ENCODE measurements around the gene BTBD2.

DNA sequence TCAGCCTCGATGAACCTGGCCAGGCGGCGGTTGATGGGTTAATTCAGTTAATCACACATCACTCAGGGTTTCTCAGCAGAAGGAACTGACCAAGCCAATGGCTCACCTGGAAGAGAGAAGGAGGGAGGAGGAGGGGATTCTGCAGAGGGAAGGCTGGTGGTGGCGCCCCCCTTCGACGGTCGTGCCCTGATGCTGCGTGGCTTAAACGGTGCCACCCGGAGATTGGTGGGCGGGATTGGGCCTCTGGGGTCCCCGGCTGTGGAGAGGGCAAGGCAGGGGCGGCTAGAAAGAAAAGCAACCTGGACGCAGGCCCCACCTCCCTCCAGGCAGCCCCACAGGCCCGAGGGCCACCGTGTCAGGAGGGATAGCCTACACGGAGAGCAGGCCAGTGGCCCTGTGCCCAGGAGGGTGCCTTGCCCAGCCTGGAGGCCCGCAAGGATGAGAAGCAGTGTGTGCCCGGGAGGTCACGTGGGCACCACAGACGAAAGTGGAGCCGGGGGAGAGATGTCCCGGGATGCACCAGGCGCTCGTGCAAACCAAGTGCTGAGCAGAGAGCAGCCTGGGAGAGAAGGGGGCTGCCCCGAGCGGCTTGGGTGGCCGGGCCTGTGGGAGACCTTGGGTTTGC, 58.5 kb downstream of the BTBD2 start:
- TF ChIP-seq, protein P1, sequence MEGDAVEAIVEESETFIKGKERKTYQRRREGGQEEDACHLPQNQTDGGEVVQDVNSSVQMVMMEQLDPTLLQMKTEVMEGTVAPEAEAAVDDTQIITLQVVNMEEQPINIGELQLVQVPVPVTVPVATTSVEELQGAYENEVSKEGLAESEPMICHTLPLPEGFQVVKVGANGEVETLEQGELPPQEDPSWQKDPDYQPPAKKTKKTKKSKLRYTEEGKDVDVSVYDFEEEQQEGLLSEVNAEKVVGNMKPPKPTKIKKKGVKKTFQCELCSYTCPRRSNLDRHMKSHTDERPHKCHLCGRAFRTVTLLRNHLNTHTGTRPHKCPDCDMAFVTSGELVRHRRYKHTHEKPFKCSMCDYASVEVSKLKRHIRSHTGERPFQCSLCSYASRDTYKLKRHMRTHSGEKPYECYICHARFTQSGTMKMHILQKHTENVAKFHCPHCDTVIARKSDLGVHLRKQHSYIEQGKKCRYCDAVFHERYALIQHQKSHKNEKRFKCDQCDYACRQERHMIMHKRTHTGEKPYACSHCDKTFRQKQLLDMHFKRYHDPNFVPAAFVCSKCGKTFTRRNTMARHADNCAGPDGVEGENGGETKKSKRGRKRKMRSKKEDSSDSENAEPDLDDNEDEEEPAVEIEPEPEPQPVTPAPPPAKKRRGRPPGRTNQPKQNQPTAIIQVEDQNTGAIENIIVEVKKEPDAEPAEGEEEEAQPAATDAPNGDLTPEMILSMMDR (optimal IDR thresholded peaks at IDR 0.05 in 1 of 3, IDR thresholded peaks at IDR 0.05 in 1 of 3, conservative IDR thresholded peaks at IDR 0.05 in 1 of 3; ENCODE audit: extremely low read depth in 1 of 3, insufficient read depth in 2 of 3, low read length in 3 of 3), result no peak
- TF ChIP-seq EZH2 (IDR thresholded peaks at IDR 0.05; ENCODE audit: low read length), result no peak
